Measurements from ENCODE around the gene GSDME.
"Not testable (repeated sequence)": the region's sequence is repeated elsewhere in the genome, so short reads cannot be mapped to it uniquely, and the experiment has no call there.

Gene GSDME

GRCh38 chr7:24757353-24758275, at the start of gene GSDME:
Gene GSDME, minus strand, starts transcription at chr7:24757464. Its CDS starts 7,690 bp downstream, at chr7:24749774.
- peak; percentile 42 for DNase-seq

DNA sequence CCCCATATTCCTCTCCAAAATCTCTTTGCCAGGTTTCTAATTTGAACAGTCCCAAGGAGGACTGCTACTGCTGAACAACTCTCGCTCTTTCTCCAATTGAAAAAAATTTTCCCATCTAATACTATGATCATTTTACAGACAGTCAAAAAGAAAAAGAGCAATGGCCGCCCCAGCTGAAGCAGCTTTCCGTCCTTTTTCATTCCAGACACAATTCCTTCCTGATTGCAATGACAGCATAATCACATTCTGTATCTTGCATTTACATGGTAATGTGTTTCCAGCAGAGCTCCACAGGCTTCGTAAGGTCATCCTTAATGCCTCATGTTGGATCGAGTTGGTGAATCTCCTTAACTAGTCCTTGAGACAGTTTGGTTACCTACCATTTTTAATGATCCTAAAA, 45.0 kb upstream of the GSDME start:
- DNase-seq: no peak

DNA sequence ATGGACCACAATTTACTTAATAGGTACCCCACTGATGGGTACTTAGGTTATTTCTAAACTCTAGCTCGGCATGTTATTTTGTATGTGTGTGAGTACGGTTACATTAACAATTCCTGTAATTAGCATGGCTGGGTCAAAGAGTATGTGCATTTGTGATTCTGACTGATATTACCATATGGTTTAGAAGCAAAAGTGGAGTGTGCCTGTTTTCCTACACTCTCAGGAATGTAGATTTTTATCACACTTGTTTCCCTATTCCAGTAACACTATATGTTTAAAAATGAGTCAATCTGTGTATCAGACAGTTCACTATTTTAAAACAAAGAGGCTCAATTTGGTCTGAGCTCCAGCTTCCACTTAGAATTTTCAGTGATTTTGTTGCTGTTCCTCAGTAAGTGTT, 44.6 kb upstream of the GSDME start:
- no peak for DNase-seq

DNA sequence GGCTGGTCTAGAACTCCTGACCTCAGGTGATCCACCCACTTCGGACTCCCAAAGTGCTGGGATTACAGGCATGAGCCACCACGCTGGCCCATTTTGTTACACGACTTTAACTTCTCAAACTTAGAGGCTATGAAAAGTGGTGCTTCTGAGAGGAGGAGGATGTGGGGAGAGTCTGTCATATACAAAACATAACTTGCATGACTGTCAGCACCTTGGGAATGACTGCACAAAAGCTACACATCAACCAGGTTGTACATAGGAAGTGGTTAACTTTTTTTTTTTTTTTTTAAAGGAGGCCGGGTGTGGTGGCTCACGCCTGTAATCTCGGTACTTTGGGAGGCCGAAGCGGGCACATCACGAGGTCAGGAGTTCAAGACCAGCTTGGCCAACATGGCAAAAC, 43.4 kb upstream of the GSDME start:
- DNase-seq: no peak

GRCh38 chr7:24800073-24800472, 42.8 kb upstream of the GSDME start:
- no peak for DNase-seq

GRCh38 chr7:24799506-24799905, 42.2 kb upstream of the GSDME start:
- DNase-seq: no peak

- DNase-seq: no peak
Measured at GRCh38 chr7:24798261-24798660, 41.0 kb upstream of the GSDME start.

GRCh38 chr7:24797270-24797669, 40.0 kb upstream of the GSDME start:
- DNase-seq: no peak

DNA sequence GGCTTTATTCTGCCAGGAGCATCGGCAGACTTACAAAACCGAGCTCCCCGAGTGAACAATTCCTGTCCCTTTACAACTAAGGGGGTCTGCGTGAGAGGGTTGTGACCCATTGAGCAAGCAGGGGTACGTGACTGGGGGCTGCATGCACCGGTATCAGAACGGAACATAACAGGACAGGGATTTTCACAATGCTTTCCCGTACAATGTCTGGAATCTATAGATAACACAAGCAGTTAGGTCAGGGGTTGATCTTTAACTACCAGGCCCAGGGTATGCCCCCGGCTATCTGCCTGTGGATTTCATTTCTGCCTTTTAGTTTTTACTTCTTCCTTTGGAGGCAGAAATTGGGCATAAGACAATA, 38.1 kb upstream of the GSDME start:
- no peak for DNase-seq

DNA sequence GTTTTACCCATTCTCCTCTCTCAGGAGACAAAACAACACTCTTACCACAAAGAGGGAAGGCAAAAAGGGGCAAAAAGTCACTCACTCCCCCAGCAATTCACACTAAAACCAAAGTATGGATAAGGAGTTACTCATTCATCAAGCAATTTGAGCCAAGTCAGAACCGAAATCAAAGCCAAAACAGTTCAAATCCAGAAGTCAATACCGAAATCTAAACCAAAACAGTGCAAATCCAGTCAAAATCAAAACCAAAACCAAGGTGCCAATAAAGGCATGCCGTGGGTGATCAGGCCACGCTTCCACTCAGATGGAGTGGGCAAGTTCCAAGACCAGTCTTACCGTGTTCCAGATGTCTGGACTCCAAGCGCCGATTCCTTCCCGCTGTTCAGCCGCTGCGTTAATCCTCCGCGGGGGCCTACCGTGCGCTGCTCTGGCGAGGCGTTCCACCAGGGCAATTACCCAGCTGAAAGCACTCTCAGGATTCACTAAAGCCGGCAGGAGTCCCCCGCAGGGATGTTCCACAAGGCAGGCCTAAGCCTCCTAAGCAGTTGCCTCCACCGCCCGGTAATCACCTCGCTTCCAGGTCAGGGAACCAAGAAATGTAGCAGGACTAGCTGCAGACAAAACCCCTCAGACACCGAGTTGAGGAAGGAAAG, 37.6 kb upstream of the GSDME start:
- DNase-seq: not testable (repeated sequence)

DNA sequence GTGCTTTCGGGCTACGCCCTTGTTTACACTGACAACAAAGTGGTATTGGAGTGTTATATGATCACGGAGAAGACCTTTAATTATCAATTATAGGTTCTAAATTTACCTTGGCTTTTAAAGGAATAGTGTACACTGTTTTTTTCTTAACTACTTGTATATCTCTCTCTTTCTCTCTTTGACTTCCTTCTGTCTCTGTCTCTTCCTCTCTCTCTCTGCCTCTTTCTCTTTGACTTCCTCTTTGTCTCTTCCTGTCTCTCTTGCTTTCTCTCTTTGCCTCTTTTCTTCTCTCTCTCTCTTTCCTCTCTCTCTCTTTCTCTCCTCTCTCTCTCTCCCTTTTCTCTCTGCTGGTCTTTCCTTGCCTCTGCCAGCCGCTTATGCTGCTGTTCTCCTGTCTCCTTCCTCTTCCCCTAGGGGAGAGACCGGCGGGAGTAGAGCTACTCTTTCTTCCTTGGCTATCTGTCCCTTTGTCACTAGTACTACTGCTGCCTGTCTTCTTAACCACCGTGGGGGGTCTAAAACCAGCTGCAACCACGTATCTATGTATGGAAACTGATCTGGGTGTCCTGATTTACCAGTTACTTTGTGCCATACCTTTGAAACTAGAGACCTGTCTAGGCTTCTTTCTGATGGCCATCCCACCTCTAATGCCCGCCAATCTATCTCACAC, 36.9 kb upstream of the GSDME start:
- DNase-seq: peak; percentile 12

GRCh38 chr7:24788961-24789576, 31.8 kb upstream of the GSDME start:
- DNase-seq: no peak

DNA sequence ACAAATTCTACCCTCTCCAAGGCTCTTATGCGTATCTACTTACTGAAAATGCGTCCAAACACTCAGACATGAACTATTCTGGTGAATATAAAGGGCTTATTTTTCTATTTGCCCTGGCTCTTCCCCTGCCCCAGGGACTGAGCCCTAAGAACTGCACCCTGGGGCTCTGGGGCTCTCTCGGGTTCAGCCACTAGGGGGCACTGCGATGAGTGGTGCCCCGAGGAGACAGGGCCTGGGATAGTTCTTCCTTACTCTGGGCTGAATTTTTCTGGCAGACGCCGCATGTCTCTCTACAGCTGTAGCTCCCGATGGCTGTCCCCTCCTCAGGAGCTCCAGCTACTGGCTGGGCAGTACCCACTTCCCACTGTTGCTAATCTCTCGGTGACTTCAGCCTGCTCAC, 30.8 kb upstream of the GSDME start:
- DNase-seq: no peak

DNA sequence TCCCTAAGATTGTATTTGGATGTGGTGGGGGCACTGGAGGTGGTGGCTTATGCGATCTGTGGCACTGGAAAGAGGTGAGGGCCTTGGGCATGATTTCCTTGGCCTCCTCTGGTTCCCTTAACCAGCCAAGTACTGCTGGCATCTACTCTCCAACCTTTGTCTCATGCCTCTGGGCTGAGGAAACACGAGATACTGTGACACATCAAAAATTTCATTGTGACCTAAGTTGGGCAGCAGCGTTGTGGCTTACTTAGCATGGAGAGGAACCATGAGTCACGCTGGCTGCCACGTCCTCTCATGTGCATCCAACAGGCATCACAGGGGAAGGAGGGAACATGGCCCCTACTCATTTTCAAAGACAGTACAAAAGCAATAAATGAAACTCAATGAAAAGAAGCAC, 29.7 kb upstream of the GSDME start:
- peak; percentile 72 for DNase-seq

GRCh38 chr7:24786306-24786705, 29.0 kb upstream of the GSDME start:
- DNase-seq: no peak

- no peak for DNase-seq
Measured at GRCh38 chr7:24784277-24784676, 27.0 kb upstream of the GSDME start.

- no peak for DNase-seq
Measured at GRCh38 chr7:24783698-24784097, 26.4 kb upstream of the GSDME start.

- peak; percentile 18 for DNase-seq
Measured at GRCh38 chr7:24781106-24781505, 23.8 kb upstream of the GSDME start.

DNA sequence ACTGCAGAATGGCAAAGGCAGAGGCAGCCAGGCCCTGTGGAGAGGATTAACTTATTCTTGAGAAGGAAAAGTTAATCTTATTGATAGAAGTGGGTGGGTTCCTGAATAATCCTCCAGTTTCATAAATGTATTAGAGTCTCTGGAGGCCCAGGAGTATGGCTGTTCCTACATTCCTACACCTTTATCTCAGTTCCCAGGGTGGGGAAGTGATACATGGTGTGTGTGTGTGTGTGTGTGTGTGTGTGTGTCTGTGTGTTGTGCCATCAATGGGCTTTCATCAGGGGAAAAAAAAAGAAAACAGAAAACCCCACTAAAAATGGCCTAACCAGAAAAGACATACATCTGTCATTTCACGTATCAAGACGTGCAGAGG, 22.0 kb upstream of the GSDME start:
- DNase-seq: no peak

DNA sequence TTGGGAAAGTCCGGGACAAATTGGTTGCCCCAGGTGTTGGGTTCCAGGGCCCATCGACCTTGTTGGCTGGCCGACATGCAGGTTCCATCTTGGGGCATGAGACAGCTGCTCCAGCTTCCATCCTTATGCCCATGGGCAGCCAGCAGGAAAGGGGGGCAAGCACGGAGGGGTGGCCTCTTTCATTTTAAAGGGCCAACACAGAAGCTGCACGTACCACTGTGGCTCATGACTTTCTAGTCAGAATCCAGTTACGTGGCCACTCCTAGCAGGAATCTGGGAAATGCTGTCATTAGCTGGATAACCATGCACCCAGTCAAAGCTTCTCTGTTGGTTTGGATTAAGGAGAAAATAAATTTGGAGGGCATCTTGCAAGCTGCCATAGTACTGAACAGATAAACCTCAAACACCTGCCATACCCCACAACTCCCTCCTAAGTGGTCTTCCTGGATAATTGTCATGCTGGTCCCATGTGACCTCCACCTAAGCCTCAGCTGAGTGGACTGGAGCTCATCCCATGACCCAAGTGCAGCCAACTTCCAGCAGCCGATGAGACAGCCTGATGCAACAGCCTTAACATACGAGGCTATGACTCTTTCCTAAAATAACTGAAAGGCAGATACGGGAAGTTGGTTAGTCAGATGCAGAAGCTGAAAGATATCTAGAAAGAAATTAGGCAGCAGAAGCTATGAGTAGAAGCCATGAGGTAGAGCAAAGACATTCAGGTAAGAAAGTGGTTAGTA, 21.4 kb upstream of the GSDME start:
- peak; percentile 16 for DNase-seq

DNA sequence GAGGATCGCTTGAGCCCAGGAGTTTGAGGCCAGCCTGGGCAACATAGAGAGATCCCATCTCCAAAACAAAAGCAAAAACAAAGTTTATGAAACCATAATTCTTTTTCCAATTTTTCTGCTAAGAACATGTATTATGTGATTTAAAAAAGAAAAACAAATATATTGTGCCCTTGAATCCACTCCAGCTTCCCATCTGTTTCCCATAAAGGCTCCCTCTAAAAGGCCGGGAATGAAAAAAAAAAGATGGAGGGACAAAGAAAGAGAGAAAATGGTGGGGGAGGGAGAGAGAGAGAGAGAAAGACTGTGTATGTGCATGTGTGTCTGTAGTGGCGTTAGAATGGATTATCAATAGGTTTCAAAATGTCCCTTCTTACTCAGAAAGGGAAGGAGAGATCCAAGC, 20.5 kb upstream of the GSDME start:
- no peak for DNase-seq

DNA sequence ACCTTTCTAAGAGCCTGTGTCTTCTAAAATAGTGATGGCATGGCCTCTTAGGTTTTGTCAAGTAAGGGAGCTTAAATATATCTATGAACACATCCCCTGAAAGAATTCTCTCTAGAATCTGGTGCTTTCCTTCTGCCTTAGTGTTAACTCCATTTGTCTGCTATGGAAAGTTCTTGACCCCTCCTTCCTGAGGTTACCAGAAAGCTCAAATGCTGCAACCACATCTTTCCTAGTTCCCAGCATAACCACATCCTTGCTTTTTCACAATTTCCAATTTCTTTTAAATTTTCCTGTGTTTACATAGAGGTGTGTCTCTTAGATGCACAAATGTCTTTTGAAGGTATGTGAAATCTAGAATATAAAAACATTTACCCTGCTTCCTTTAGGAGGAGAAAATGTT, 16.4 kb upstream of the GSDME start:
- DNase-seq: no peak

DNA sequence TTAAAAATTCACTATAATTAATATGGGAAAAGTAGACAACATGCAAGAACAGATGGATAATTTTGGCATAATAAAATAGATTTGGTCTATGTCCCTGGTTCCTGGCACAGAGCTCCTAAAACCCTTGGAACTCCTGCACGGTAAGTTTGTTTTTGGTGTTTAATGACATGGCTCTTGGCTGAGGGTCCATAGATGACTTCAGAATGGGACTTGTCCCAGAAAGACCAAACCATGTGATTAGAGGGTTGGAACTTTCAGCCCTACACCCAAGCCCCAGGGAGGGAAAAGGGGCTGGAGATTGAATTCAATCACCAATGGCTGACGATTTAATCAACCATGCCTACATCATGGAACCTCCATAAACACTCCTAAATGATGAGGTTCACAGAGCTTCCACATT, 12.6 kb upstream of the GSDME start:
- no peak for DNase-seq

Data from hematopoietic multipotent progenitor cell treated with erythropoietin and hydrocortisone succinate and interleukin-3 and kit ligand, for 6 days (in vitro differentiated cells).